Vagina (tissue), 2 donors: ENCODE results near the gene PDRG1. TPM values are rescaled to one million over a fixed set of nuclear protein-coding genes. Genes with fewer than 3 reads are reported as not detected.
A peak's percentile ranks its signal among the peaks of the same experiment; 100 is the strongest.

Experiments used
- DNase-seq, 2 donors: peaks; one replicate each; pipeline ENCODE4 v3.0.0-alpha.2; 2017; ENCODE audit errors: extremely low spot score in 2 of 2
- H3K27ac ChIP-seq: fragments of 200-600 bp; sonication (generic); one replicate; pipeline ENCODE4 v1.5.1; 2019
- H3K27me3 ChIP-seq: fragments of 200-600 bp; sonication (generic); one replicate; pipeline ENCODE4 v1.5.1; 2019
- H3K36me3 ChIP-seq, 2 donors: fragments of 200-600 bp; sonication (generic); one replicate each; pipeline ENCODE4 v1.5.1; 2017 to 2019
- H3K4me1 ChIP-seq: fragments of 200-600 bp; sonication (generic); one replicate; pipeline ENCODE4 v1.5.1; 2019
- H3K4me3 ChIP-seq, 2 donors: fragments of 200-600 bp; sonication (generic); 1 replicate in 1 of 2; 2 replicates in 1 of 2; pipeline ENCODE4 v1.5.1; 2016 to 2019
- H3K9me3 ChIP-seq: fragments of 200-600 bp; sonication (generic); one replicate; pipeline ENCODE4 v1.5.1; 2019
- POLR2A ChIP-seq, 2 donors: fragments of 450-650 bp; IDR thresholded peaks; one replicate each; pipeline ENCODE4 v1.6.1; 2017; ENCODE audit warnings: antibody characterized with exemption in 2 of 2, mild to moderate bottlenecking in 2 of 2, moderate library complexity in 2 of 2
- POLR2AphosphoS5 ChIP-seq, 2 donors: sonication (generic); formaldehyde crosslinking; IDR thresholded peaks; one replicate each; pipeline ENCODE4 v1.9.0; 2017; ENCODE audit warnings: antibody characterized with exemption in 2 of 2, mild to moderate bottlenecking in 2 of 2, low read depth in 1 of 2; ENCODE audit not compliant: insufficient read depth in 1 of 2
- intact Hi-C: fragments of 100-400 bp; cut with DNase I; formaldehyde crosslinking; loops from one replicate; pipeline ENCODE4 v1.15.1; 2023
- total RNA-seq: library from RNA; depleted of rRNA; stranded (reverse); fragments of >200 nt; gene quantifications from one replicate; pipeline ENCODE4 v1.2.3, GENCODE V29; 2016
- TF ChIP-seq, protein P1 (sequence below), 3 experiments: fragments of 450-650 bp in 2 of 3; fragments of 200-600 bp in 1 of 3; sonication (generic) in 1 of 3; IDR thresholded peaks; one replicate each; pipeline ENCODE4 v1.5.1; 2017 to 2019; ENCODE audit warnings: antibody characterized with exemption in 3 of 3, mild to moderate bottlenecking in 2 of 3, moderate library complexity in 2 of 3

The PDRG1 gene
- 5.9 TPM for total RNA-seq

DNA sequence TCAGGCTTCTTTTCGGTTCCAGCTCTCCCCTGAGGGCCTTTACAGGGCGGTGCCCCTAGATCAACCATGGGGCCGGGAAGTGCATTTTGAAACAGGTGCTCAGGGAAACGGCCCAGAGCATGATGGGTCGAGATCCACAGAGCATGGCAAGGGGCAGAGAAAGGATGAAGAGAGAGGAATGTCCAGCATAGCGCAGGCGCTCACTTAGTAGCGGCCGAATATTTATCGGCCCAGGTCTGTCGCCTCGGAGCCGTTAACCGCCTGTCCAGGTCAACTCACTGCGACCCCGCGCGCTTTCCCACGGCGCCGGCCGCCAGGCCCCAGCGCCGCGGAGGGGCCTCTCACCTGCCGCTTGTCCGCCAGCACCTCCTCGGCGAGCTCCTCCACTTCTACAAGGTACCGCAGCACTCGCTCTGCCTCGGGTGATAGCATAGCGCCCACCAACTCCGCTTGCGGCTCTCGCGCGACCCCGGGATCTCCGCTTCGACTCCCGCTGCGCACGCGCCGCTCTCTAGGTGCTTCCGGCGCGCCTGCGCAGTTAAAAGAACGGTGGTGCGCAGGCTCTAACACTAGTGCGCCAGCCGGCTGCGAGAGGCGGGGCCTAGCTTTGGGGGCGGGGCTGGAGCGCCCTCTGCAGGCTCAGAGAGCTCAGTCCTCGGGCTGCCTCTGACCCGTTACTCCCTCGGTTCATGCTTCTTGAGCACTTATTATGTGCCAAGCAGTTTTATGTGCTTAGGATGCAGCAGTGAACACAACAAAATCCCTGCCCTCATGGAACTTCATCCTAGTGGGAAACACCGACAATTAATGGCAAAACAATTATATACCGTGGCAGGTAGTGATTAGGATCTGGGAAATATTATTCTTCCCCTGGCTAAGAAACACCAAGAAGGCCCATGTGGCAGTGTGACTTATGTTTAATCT is at the start of gene PDRG1:
Gene PDRG1, minus strand, starts transcription at position 517 of the 924 bp plus-strand sequence. Its CDS starts 85 bp downstream, at position 432.
- H3K36me3 ChIP-seq, result peaks cover 0 to 28% of the 10 kb centered on the region in 2 donors
- DNase-seq, result peak in 1 of 2 donors; percentile 90
- peak within 1 kb of the TSS; percentile 23 for H3K27ac ChIP-seq
- intact Hi-C loops, result loop anchor here (5.0 kb wide), 2 partner anchors 99 to 114 kb away; no protein-coding TSS in a partner anchor
- peak within 1 kb of the TSS; percentile 90 to 94 for H3K4me3 ChIP-seq
- no peaks in the 10 kb centered on the region for H3K27me3 ChIP-seq
- TF ChIP-seq, protein P1, sequence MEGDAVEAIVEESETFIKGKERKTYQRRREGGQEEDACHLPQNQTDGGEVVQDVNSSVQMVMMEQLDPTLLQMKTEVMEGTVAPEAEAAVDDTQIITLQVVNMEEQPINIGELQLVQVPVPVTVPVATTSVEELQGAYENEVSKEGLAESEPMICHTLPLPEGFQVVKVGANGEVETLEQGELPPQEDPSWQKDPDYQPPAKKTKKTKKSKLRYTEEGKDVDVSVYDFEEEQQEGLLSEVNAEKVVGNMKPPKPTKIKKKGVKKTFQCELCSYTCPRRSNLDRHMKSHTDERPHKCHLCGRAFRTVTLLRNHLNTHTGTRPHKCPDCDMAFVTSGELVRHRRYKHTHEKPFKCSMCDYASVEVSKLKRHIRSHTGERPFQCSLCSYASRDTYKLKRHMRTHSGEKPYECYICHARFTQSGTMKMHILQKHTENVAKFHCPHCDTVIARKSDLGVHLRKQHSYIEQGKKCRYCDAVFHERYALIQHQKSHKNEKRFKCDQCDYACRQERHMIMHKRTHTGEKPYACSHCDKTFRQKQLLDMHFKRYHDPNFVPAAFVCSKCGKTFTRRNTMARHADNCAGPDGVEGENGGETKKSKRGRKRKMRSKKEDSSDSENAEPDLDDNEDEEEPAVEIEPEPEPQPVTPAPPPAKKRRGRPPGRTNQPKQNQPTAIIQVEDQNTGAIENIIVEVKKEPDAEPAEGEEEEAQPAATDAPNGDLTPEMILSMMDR (IDR thresholded peaks at IDR 0.05), result peak; percentile 87 to 97 (median 91)
- no peak for TF ChIP-seq POLR2A (IDR thresholded peaks at IDR 0.05)
- TF ChIP-seq POLR2AphosphoS5 (IDR thresholded peaks at IDR 0.05; ENCODE audit: insufficient read depth in 1 of 2, low read depth in 1 of 2), result peak; percentile 88 to 97
- no peaks in the 10 kb centered on the region for H3K9me3 ChIP-seq
- H3K4me1 ChIP-seq, result peaks cover 22% of the 10 kb centered on the region

- intact Hi-C loops, result no loop called here
- Histone ChIP-seq H3K4me1 (no peaks in the 10 kb centered on the region), H3K27me3 (no peaks in the 10 kb centered on the region), H3K36me3 (no peaks in the 10 kb centered on the region), H3K4me3 (no peak overlapping the region), H3K27ac (no peak overlapping the region), H3K9me3 (no peaks in the 10 kb centered on the region)
- no peak for DNase-seq
- no peak for TF ChIP-seq POLR2A (IDR thresholded peaks at IDR 0.05)
- TF ChIP-seq, protein P1 (IDR thresholded peaks at IDR 0.05), result no peak
- TF ChIP-seq POLR2AphosphoS5 (IDR thresholded peaks at IDR 0.05; ENCODE audit: insufficient read depth in 1 of 2, low read depth in 1 of 2), result no peak
Observed at GRCh38 chr20:31998246-31998645, 46.4 kb upstream of the PDRG1 start.

DNA sequence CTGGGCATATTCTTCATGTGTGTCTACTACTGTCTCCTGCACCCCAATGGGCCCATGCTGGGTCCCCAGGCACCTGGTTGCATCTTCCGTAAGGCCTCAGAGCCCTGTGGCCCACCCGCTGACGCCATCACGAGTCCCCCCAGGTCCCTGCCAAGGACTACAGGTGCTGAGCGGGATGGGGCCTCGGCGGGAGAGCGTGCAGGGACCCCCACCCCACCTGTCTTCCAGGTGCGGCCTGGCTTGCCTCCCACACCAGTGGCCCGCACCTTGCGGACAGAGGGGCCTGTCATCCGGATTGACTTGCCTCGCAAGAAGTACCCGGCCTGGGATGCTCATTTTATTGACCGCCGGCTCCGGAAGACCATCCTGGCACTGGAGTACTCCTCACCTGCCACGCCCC is 45.1 kb upstream of the PDRG1 start:
- no peaks in the 10 kb centered on the region for H3K9me3 ChIP-seq
- TF ChIP-seq, protein P1 (IDR thresholded peaks at IDR 0.05), result no peak
- TF ChIP-seq POLR2AphosphoS5 (IDR thresholded peaks at IDR 0.05; ENCODE audit: insufficient read depth in 1 of 2, low read depth in 1 of 2) (no peak), POLR2A (IDR thresholded peaks at IDR 0.05) (no peak)
- H3K4me3 ChIP-seq, result no peak overlapping the region
- no peaks in the 10 kb centered on the region for H3K27me3 ChIP-seq
- H3K36me3 ChIP-seq, result no peaks in the 10 kb centered on the region
- H3K27ac ChIP-seq, result no peak overlapping the region
- H3K4me1 ChIP-seq, result no peaks in the 10 kb centered on the region
- no peak for DNase-seq
- intact Hi-C loops, result no loop called here

DNA sequence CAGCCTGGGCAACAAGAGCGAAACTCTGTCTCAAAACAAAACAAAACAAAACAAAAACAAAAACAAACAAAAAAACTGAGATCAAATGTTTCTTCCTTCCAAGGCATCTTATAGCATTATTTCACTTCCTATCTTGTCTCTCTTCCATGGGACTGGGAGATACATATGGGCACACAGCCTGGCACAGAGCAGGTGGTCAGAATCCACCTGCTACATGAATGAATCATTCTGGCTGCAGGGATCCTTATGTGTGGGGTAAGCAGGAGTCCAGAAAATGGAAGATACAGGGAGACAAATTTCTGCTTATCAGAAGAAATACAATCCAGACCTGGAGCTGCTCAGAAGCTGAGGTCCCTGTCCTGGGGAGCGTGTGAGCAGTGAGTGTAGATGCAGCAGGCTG is 40.2 kb upstream of the PDRG1 start:
- Histone ChIP-seq H3K27me3 (no peaks in the 10 kb centered on the region), H3K4me3 (no peak overlapping the region), H3K4me1 (no peaks in the 10 kb centered on the region), H3K36me3 (no peaks in the 10 kb centered on the region), H3K9me3 (no peaks in the 10 kb centered on the region), H3K27ac (no peak overlapping the region)
- no peak for DNase-seq
- no peak for TF ChIP-seq POLR2A (IDR thresholded peaks at IDR 0.05)
- no peak for TF ChIP-seq POLR2AphosphoS5 (IDR thresholded peaks at IDR 0.05; ENCODE audit: insufficient read depth in 1 of 2, low read depth in 1 of 2)
- TF ChIP-seq, protein P1 (IDR thresholded peaks at IDR 0.05), result no peak
- intact Hi-C loops, result no loop called here

- no peaks in the 10 kb centered on the region for H3K9me3 ChIP-seq
- intact Hi-C loops, result no loop called here
- no peak overlapping the region for H3K4me3 ChIP-seq
- TF ChIP-seq POLR2AphosphoS5 (IDR thresholded peaks at IDR 0.05; ENCODE audit: insufficient read depth in 1 of 2, low read depth in 1 of 2), result no peak
- no peak for TF ChIP-seq POLR2A (IDR thresholded peaks at IDR 0.05)
- TF ChIP-seq, protein P1 (IDR thresholded peaks at IDR 0.05), result no peak
- H3K36me3 ChIP-seq, result no peaks in the 10 kb centered on the region
- H3K27me3 ChIP-seq, result no peaks in the 10 kb centered on the region
- H3K27ac ChIP-seq, result no peak overlapping the region
- DNase-seq, result no peak
- H3K4me1 ChIP-seq, result no peaks in the 10 kb centered on the region
Observed at GRCh38 chr20:31991339-31991705, 39.5 kb upstream of the PDRG1 start.
